SIG-M5 (cell line): ENCODE results near the gene SLC23A1.

ENCODE experiments used
- DNase-seq: peaks from one replicate; lab custom pipeline; 2025; lab: John Stamatoyannopoulos, UW

SLC23A1 gene

GRCh38 chr5:139406963-139407362, 23.9 kb upstream of the SLC23A1 start:
- no peak for DNase-seq

DNA sequence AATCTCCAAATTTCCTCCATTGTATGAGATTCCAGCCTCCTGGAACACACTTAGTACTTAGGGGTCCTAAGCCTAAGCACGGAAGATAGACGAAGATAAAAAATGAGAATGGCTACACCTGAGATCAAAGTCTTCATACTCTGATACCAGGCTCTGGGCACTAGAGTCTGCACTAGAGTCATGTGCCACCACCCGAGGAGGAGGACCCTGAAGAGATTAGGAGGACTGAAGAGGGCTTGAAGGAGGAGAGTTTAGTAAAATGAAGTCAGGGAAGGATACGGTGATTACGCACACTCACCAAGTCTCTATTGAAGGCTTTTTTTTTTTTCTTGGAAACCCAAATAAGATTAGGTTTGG, 21.4 kb upstream of the SLC23A1 start:
- DNase-seq, result no peak

DNA sequence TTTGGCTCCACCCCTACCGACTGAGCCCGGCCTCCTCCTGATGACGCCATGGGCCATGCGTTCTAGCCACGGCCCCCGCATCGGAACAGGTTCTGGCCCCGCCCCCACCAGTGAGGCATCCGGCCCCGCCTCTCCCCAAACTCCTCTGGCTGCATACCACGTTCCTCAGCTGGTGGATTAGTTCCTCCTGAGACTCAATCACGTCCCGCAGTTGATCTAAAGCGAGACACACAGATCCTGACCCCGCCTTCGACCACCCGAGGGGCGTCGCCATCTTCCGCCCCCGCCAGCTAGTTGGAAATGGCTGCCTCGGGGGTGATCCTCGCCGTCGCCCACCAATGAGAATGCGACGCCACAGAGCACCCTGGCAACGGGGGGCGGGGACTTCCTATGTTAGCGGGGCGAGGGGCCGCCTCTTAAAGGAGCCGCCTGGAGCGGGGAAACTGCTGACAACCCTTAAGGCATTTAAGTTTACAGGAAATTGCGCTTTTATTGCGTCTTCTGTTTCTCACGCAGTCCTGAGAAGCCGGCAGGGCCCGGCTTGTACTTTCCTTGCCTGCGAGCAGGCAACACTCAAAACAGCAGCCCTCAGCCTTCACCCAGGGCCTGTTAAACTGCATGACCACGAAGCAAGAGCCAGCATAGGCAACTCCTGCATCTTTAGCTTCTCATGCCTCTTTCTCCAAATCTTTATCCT, 20.8 kb upstream of the SLC23A1 start, which contains the start of gene SPATA24:
Gene SPATA24, minus strand, starts transcription at position 303 of the 697 bp plus-strand sequence. Its CDS starts 29 bp downstream, at position 274.
- DNase-seq, result peak; percentile 97

DNA sequence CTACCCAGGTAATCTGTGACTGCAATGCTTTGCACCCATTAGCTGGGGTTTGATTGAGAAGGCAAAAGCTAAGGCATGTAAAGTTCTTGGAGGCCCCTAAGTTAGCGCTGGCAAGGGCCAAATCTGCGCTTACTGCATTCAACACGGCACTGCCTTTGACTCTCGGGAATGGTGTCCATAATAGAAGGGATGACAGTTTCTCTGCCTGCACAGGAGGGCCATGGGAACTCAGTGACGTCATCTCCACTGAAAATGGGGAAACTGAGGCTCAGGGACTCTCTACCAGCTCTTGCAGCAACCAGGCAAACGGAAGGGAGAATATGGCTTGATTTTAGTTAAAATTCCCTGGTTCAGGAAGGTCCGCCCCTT, 20.3 kb upstream of the SLC23A1 start:
- no peak for DNase-seq

DNA sequence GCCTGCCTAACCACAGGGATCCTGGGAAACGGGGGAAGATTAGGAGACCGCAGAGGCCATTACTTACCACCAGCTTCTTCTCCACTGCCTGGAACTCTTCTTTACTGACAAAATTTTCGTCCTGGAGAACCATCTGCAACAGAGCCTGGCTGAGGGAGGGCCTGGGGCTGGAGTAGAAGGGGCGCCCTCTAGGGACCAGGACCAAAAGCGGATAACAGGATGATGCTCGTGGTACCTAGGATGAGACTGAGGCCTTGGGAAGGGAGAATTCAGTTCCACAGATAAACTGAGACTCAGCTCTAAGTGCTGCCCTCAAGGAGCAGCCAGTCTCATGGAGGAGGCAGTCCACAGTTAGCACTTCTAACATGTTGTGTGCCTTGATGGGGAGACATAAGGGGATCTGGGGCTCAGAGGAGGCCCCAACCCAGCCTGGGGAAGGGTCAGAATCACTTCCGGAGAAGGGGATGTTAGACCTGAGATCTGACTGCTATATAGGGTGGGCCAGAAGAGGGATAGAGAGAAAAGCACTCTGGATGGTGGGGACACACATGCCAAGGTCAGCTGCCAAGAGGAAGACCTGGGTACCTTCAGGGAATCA, 19.6 kb upstream of the SLC23A1 start:
- DNase-seq, result no peak

GRCh38 chr5:139401546-139401945, 18.4 kb upstream of the SLC23A1 start:
- DNase-seq, result no peak

- no peak for DNase-seq
Measured at GRCh38 chr5:139399501-139400121, 16.5 kb upstream of the SLC23A1 start.

- no peak for DNase-seq
Measured at GRCh38 chr5:139397921-139398320, 14.8 kb upstream of the SLC23A1 start.

DNA sequence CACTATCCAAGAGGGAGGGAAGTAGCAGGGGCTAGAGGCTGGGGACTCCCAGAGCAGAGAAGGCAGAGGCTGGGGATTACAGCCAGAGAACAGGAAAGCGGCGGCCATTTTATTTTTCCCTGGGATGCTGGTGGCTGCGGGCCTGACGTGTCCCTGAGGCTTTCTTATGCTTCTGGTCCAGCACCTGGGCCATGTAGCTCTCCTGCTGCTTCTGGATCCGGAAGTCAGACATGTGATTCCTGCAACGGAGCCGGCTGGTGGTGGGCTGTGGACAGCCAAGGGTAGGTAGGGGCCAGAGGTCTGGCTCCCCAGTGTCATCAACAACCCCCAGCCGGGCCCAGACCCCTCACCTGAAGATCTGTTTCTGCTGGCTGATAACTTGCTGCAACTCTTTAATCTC, 13.6 kb upstream of the SLC23A1 start:
- DNase-seq, result no peak

GRCh38 chr5:139395844-139396640, 12.9 kb upstream of the SLC23A1 start:
- no peak for DNase-seq

DNA sequence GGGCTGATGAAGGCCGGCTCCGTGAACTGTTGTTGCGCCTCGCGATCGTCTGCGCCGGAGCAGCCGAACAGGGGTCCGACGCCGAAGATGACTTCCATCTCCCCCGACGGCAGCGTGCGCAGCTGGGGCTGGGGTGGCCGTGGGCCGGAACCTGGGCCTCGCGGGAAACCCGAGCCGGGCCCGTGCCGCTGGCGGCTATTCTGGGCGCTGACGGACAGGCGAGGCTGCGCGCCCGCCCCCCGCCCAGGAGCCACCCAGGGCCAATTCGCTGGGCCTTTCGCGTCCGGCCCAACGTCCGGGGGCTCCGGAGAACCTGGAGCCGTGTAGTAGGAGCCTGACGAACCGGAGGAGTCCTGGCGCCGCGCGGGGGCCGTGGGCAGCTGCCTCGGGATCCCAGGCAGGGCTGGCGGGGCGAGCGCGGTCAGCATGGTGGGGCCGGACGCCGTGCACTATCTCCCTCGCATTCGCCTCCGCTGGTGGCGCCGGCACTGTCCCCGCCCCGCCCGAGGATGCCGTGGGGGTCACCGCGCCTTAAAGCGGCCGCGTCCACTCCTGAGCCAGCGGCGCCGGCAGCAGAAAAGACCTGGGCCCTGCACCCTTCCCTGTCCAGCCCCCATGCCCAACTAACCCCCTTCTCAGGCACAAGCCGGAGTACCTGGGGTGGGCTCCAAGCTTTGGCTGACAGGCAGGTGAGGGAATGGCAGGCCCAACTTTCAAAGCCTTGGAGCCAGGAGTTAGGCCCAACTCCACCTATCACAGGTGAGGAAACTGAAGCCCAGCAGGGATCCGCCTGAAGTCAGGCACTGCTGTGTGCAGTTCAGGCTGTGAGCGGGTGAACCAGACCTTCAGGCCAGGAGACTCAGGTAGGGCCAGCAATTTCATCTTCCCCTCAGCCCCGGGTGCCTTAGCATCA, 11.8 kb upstream of the SLC23A1 start, which contains the start of gene PROB1:
Gene PROB1, minus strand, starts transcription at position 451 of the 913 bp plus-strand sequence. Its CDS starts 23 bp downstream, at position 428.
- DNase-seq, result no peak

GRCh38 chr5:139394123-139394653, 11.1 kb upstream of the SLC23A1 start:
- no peak for DNase-seq

- no peak for DNase-seq
Measured at GRCh38 chr5:139393497-139394122, 10.5 kb upstream of the SLC23A1 start.

- DNase-seq, result no peak
Measured at GRCh38 chr5:139392678-139393496, 9.8 kb upstream of the SLC23A1 start.

GRCh38 chr5:139392324-139392677, 9.2 kb upstream of the SLC23A1 start:
- no peak for DNase-seq

GRCh38 chr5:139391570-139392323, 8.7 kb upstream of the SLC23A1 start:
- no peak for DNase-seq

GRCh38 chr5:139390639-139391569, 7.8 kb upstream of the SLC23A1 start:
- DNase-seq, result no peak
